CD14-positive monocyte (primary cell): Measurements from ENCODE around the gene NDUFA5. TPM values are rescaled to one million over a fixed set of nuclear protein-coding genes. Genes with fewer than 3 reads are reported as not detected.

ENCODE experiments used
- DNase-seq, 3 donors: peaks; one replicate each; pipeline ENCODE4 v3.0.0-alpha.2; 2011 to 2022
- H2AFZ ChIP-seq: 2 replicates; pipeline ENCODE4 v1.6.0; 2012; ENCODE audit warnings: mild to moderate bottlenecking, low read depth, low read length, inconsistent platforms; ENCODE audit not compliant: insufficient read depth, poor library complexity, severe bottlenecking
- H3K27ac ChIP-seq, 2 donors: 1 replicate in 1 of 2; 2 replicates in 1 of 2; pipeline ENCODE4 v1.5.1; 2012 to 2013; ENCODE audit warnings: low read length in 2 of 2, control low read depth in 1 of 2, inconsistent platforms in 1 of 2, low read depth in 1 of 2, mild to moderate bottlenecking in 1 of 2
- H3K27me3 ChIP-seq, 2 donors: one replicate each; pipeline versions ENCODE4 v1.6.0 to v1.6.1; 2011 to 2013; ENCODE audit warnings: low read length in 2 of 2; ENCODE audit not compliant: control insufficient read depth in 2 of 2, insufficient read depth in 2 of 2
- H3K36me3 ChIP-seq, 2 donors: replicated peaks in 1 of 2; 1 replicate in 1 of 2; 2 replicates in 1 of 2; pipeline versions ENCODE4 v1.5.1 to v1.6.1; 2012 to 2013; ENCODE audit warnings: low read length in 2 of 2, control low read depth in 1 of 2, inconsistent platforms in 1 of 2, mild to moderate bottlenecking in 1 of 2; ENCODE audit not compliant: insufficient read depth in 2 of 2, control insufficient read depth in 1 of 2
- H3K4me1 ChIP-seq, 2 donors: 1 replicate in 1 of 2; 2 replicates in 1 of 2; pipeline versions ENCODE4 v1.5.1 to v1.6.1; 2012 to 2013; ENCODE audit warnings: low read length in 2 of 2, control low read depth in 1 of 2, inconsistent platforms in 1 of 2, mild to moderate bottlenecking in 1 of 2, moderate library complexity in 1 of 2; ENCODE audit not compliant: insufficient read depth in 2 of 2, control insufficient read depth in 1 of 2
- H3K4me2 ChIP-seq: replicated peaks from 2 replicates; pipeline ENCODE3; 2012; ENCODE audit warnings: low read length, moderate library complexity, mild to moderate bottlenecking; ENCODE audit not compliant: poor library complexity, severe bottlenecking; ENCODE audit errors: extremely low read depth
- H3K4me3 ChIP-seq, 3 experiments: fragments of 200-600 bp in 1 of 3; sonication (generic) in 1 of 3; replicated peaks in 1 of 3; 1 replicate in 2 of 3; 2 replicates in 1 of 3; pipeline ENCODE4 v1.5.1; 2011 to 2013; ENCODE audit warnings: low read length in 3 of 3, mild to moderate bottlenecking in 3 of 3, control low read depth in 2 of 3, low read depth in 2 of 3, inconsistent platforms in 1 of 3, moderate library complexity in 1 of 3
- H3K79me2 ChIP-seq: 2 replicates; pipeline ENCODE4 v1.6.0; 2012; ENCODE audit warnings: mild to moderate bottlenecking, control low read depth, inconsistent platforms, low read length, moderate library complexity; ENCODE audit not compliant: insufficient read depth
- H3K9ac ChIP-seq: 2 replicates; pipeline ENCODE4 v1.6.0; 2017; ENCODE audit warnings: low read length, mild to moderate bottlenecking; ENCODE audit not compliant: insufficient read depth, poor library complexity, severe bottlenecking
- H3K9me3 ChIP-seq, 2 donors: replicated peaks in 1 of 2; 1 replicate in 1 of 2; 2 replicates in 1 of 2; pipeline versions ENCODE4 v1.5.1 to v1.6.1; 2012 to 2013; ENCODE audit warnings: low read length in 2 of 2, control low read depth in 1 of 2; ENCODE audit not compliant: control insufficient read depth in 1 of 2, insufficient read depth in 1 of 2
- H4K20me1 ChIP-seq: 2 replicates; pipeline ENCODE4 v1.6.0; 2012; ENCODE audit warnings: mild to moderate bottlenecking, low read length, control low read depth, moderate library complexity; ENCODE audit not compliant: insufficient read depth
- H3K27ac Mint-ChIP-seq, 7 donors: one replicate each; pipeline ENCODE4 v1.8.0; 2020; ENCODE audit warnings: mild to moderate bottlenecking in 7 of 7, mixed read lengths in 7 of 7, moderate library complexity in 6 of 7, inconsistent platforms in 2 of 7
- H3K27me3 Mint-ChIP-seq, 3 donors: one replicate each; pipeline ENCODE4 v1.8.0; 2021 to 2022; ENCODE audit warnings: low read depth in 3 of 3, mild to moderate bottlenecking in 3 of 3, mixed read lengths in 3 of 3, moderate library complexity in 3 of 3, inconsistent platforms in 1 of 3
- H3K36me3 Mint-ChIP-seq, 2 donors: one replicate each; pipeline ENCODE4 v1.8.0; 2020; ENCODE audit warnings: mixed read lengths in 2 of 2, inconsistent platforms in 1 of 2, mild to moderate bottlenecking in 1 of 2
- H3K4me1 Mint-ChIP-seq: one replicate; pipeline ENCODE4 v1.8.0; 2020; ENCODE audit warnings: mild to moderate bottlenecking, mixed read lengths
- H3K4me3 Mint-ChIP-seq, 2 donors: one replicate each; pipeline ENCODE4 v1.8.0; 2020; ENCODE audit warnings: mild to moderate bottlenecking in 2 of 2, mixed read lengths in 2 of 2, moderate library complexity in 1 of 2
- H3K9me3 Mint-ChIP-seq, 7 donors: one replicate each; pipeline ENCODE4 v1.8.0; 2020 to 2022; ENCODE audit warnings: mixed read lengths in 7 of 7, mild to moderate bottlenecking in 6 of 7, moderate library complexity in 6 of 7, inconsistent platforms in 2 of 7
- CTCF ChIP-seq: fragments of 200-600 bp; IDR thresholded peaks from one replicate; pipeline ENCODE4 v1.8.0; 2022; ENCODE audit warnings: antibody characterized with exemption, mild to moderate bottlenecking
- WGBS: methylation state at CpG from one replicate; pipeline ENCODE4 v1.1.5; 2013; ENCODE audit warnings: missing lambda C conversion rate; ENCODE audit not compliant: insufficient coverage; 5-methylcytosine and 5-hydroxymethylcytosine counted together
- intact Hi-C, 2 donors: fragments of 100-400 bp; cut with micrococcal nuclease; formaldehyde crosslinking; loops; one replicate each; pipeline versions ENCODE4 v1.15.0 to v1.15.1; 2023
- polyA plus RNA-seq, 3 donors: library from polyadenylated mRNA; depleted of rRNA in 1 of 3; unstranded in 2 of 3; stranded (reverse) in 1 of 3; fragments of 300-500 nt in 2 of 3; fragments of >200 nt in 1 of 3; fragmentation: Illumina TruSeq in 2 of 3; gene quantifications; 1 replicate in 2 of 3; 2 replicates in 1 of 3; pipeline ENCODE4 v1.2.3, GENCODE V29; 2012 to 2021

The NDUFA5 gene
- polyA plus RNA-seq, 3 donors: 6.9 to 49.2 (median 37.3) TPM

GRCh38 chr7:123579416-123579815 lies 21.8 kb upstream of the NDUFA5 start:
- intact Hi-C loops: no loop called here
- no peaks in the 10 kb centered on the region for H3K9me3 ChIP-seq

GRCh38 chr7:123573896-123574467 lies 16.4 kb upstream of the NDUFA5 start:
- H3K27ac ChIP-seq: no peak overlapping the region
- H3K27ac Mint-ChIP-seq: no peak overlapping the region
- H3K4me1 Mint-ChIP-seq: peaks cover 11% of the 10 kb centered on the region
- no peaks in the 10 kb centered on the region for H3K9me3 Mint-ChIP-seq
- intact Hi-C loops: no loop called here
- H3K9ac ChIP-seq: no peak overlapping the region
- H3K27me3 Mint-ChIP-seq: peaks cover 3 to 5% (median 4%) of the 10 kb centered on the region in 3 donors
- no peak overlapping the region for H3K4me2 ChIP-seq
- WGBS: 100% methylated on average over 1 of the region's 2 CpGs
- no peak overlapping the region for H3K4me3 Mint-ChIP-seq
- no peak overlapping the region for H2AFZ ChIP-seq
- no peaks in the 10 kb centered on the region for H3K79me2 ChIP-seq
- H3K4me1 ChIP-seq: no peaks in the 10 kb centered on the region
- H3K27me3 ChIP-seq: peaks cover 0 to 2% of the 10 kb centered on the region in 2 donors
- no peaks in the 10 kb centered on the region for H4K20me1 ChIP-seq
- no peak for DNase-seq
- H3K9me3 ChIP-seq: no peaks in the 10 kb centered on the region
- H3K36me3 ChIP-seq: no peaks in the 10 kb centered on the region
- no peaks in the 10 kb centered on the region for H3K36me3 Mint-ChIP-seq
- TF ChIP-seq CTCF: no peak
- no peak overlapping the region for H3K4me3 ChIP-seq

More at GRCh38 chr7:123579416-123579815, 21.8 kb upstream of the NDUFA5 start:
- Mint-ChIP-seq H3K4me1 (no peaks in the 10 kb centered on the region), H3K27me3 (peaks cover 2 to 13% (median 3%) of the 10 kb centered on the region in 3 donors), H3K9me3 (no peaks in the 10 kb centered on the region), H3K4me3 (no peak overlapping the region), H3K36me3 (no peaks in the 10 kb centered on the region), H3K27ac (no peak overlapping the region)
- H3K4me3 ChIP-seq: no peak overlapping the region
- no peak overlapping the region for H3K27ac ChIP-seq
- TF ChIP-seq CTCF: no peak
- H3K79me2 ChIP-seq: no peaks in the 10 kb centered on the region
- H3K9ac ChIP-seq: no peak overlapping the region
- DNase-seq: no peak
- H3K4me1 ChIP-seq: no peaks in the 10 kb centered on the region
- no peaks in the 10 kb centered on the region for H3K27me3 ChIP-seq
- no peaks in the 10 kb centered on the region for H3K36me3 ChIP-seq
- H2AFZ ChIP-seq: no peak overlapping the region
- no peak overlapping the region for H3K4me2 ChIP-seq
- H4K20me1 ChIP-seq: no peaks in the 10 kb centered on the region
